ENCODE results near the gene BTK. TPM values are rescaled to one million over a fixed set of nuclear protein-coding genes. Genes with fewer than 3 reads are reported as not detected.

BTK gene
- total and polyA plus RNA-seq, 9 of the 15 experiments (the other 6 are each of a cell fraction or from before 2014, with no cell fraction given): 14.9 to 93.4 (median 65.2) TPM

GRCh38 chrX:101348452-101349192 is 37.4 kb downstream of the BTK start, which contains the start of gene TIMM8A (continued):
- TF ChIP-seq ZNF518B (CRISPR knock-in tag; IDR thresholded peaks at IDR 0.05) (no peak), THAP12 (CRISPR knock-in tag; IDR thresholded peaks at IDR 0.05) (no peak; the same call in 1 of the 2 replicates), ZNF717 (CRISPR knock-in tag; IDR thresholded peaks at IDR 0.05) (no peak), SMARCB1 (IDR thresholded peaks at IDR 0.05; ENCODE audit: insufficient read length, low read depth) (no peak), IRF2 (CRISPR knock-in tag; IDR thresholded peaks at IDR 0.05) (no peak), PHF20 (IDR thresholded peaks at IDR 0.05; ENCODE audit: partially characterized antibody) (no peak), PRDM10 (IDR thresholded peaks at IDR 0.05; ENCODE audit: partially characterized antibody) (peak; percentile 48), ZBTB33 (CRISPR knock-in tag; IDR thresholded peaks at IDR 0.05) (0 out of 2 replicates have a peak, but pooled peaks have one; percentile 31), HNRNPH1 (optimal IDR thresholded peaks at IDR 0.05; ENCODE audit: low read depth, low read length) (no peak), ESRRA (IDR thresholded peaks at IDR 0.05; ENCODE audit: borderline replicate concordance, low read depth) (peak; percentile 75), FOXP1 (CRISPR knock-in tag; IDR thresholded peaks at IDR 0.05) (peak; percentile 67; the same call in 1 of the 2 replicates), BCOR (IDR thresholded peaks at IDR 0.05) (no peak), NR2C1 (IDR thresholded peaks at IDR 0.05) (0 out of 2 replicates have a peak, but pooled peaks have one; percentile 25), NR2C1 (tag; IDR thresholded peaks at IDR 0.05) (no peak)
